K562 (cell line): Measurements from ENCODE around the gene ATXN7. TPM values are rescaled to one million over a fixed set of nuclear protein-coding genes. Genes with fewer than 3 reads are reported as not detected.

ENCODE experiments used
- ATAC-seq: fragments of 200-7000 bp; cut with Tn5 transposase; 3 replicates; pipeline ENCODE4 v1.9.1; 2020; ENCODE audit warnings: moderate library complexity
- BruUV-seq: library from RNA; stranded (reverse); fragments of 400-500 nt; replicated peaks from 2 replicates; lab custom pipeline; 2021; lab: Mats Ljungman, UMichigan
- CTCF ChIA-PET: fragments of 300-600 bp; formaldehyde crosslinking; extraction: SDS; loops from one replicate; lab custom pipeline; 2021; ENCODE audit warnings: low intra/inter-chr PET ratio; lab: Yijun Ruan, JAX
- POLR2A ChIA-PET: fragments of 300-600, 350-650 bp; sonication (Branson Sonifier 250); formaldehyde crosslinking; extraction: SDS; loops from one replicate; lab custom pipeline; 2021; ENCODE audit warnings: antibody characterized with exemption, inconsistent platforms; lab: Yijun Ruan, JAX
- DNase-seq, 4 experiments: peaks; one replicate each; pipeline versions ENCODE4 v3.0.0 to v3.0.0-alpha.2; 2011 to 2018; ENCODE audit warnings: low spot score in 3 of 4, mixed read lengths in 3 of 4; ENCODE audit errors: extremely low read depth in 1 of 4
- FAIRE-seq: peaks from 2 replicates; lab custom pipeline; 2011; peaks lifted over from hg19 to GRCh38; lab: Jason Lieb, UNC
- H2AFZ ChIP-seq: 2 replicates; pipeline ENCODE4 v1.6.0; 2011; ENCODE audit warnings: low read depth, low read length, control low read depth, inconsistent platforms
- H3K27ac ChIP-seq: fragments of 200-600 bp; 3 replicates; pipeline ENCODE4 v1.8.0; 2011; ENCODE audit warnings: low read depth, mild to moderate bottlenecking, control low read depth, inconsistent platforms, low read length, moderate library complexity, mixed read lengths; ENCODE audit errors: extremely low read depth
- H3K27me3 ChIP-seq, 2 experiments: fragments of 300-600 bp in 1 of 2; 2 replicates in 1 of 2; 3 replicates in 1 of 2; pipeline versions ENCODE4 v1.6.0 to v1.8.0; 2011; ENCODE audit warnings: inconsistent platforms in 2 of 2, low read length in 2 of 2, mild to moderate bottlenecking in 1 of 2, mixed read lengths in 1 of 2, moderate library complexity in 1 of 2; ENCODE audit not compliant: control insufficient read depth in 2 of 2, insufficient read depth in 2 of 2
- H3K36me3 ChIP-seq: fragments of 300-600 bp; 3 replicates; pipeline ENCODE4 v1.8.0; 2011; ENCODE audit warnings: mild to moderate bottlenecking, low read length, inconsistent platforms; ENCODE audit not compliant: control insufficient read depth, insufficient read depth
- H3K4me1 ChIP-seq, 2 experiments: fragments of 200-600 bp in 1 of 2; replicated peaks in 1 of 2; 2 replicates in 1 of 2; 3 replicates in 1 of 2; pipeline versions ENCODE4 v1.5.1 to v1.8.0; 2011; ENCODE audit warnings: inconsistent platforms in 2 of 2, low read length in 2 of 2, mild to moderate bottlenecking in 1 of 2, mixed read lengths in 1 of 2, moderate library complexity in 1 of 2; ENCODE audit not compliant: control insufficient read depth in 2 of 2, insufficient read depth in 2 of 2
- H3K4me2 ChIP-seq: 2 replicates; pipeline ENCODE4 v1.6.1; 2011; ENCODE audit warnings: low read length, control low read depth, inconsistent platforms, mixed read lengths; ENCODE audit not compliant: insufficient read depth
- H3K4me3 ChIP-seq: fragments of 200-600 bp; sonication (generic), shearing (Covaris generic); 2 replicates; pipeline ENCODE4 v1.5.1; 2016; ENCODE audit warnings: control low read depth, inconsistent platforms
- H3K79me2 ChIP-seq: fragments of 200-600 bp; 3 replicates; pipeline ENCODE4 v1.8.0; 2011; ENCODE audit warnings: low read length, inconsistent platforms; ENCODE audit not compliant: control insufficient read depth, insufficient read depth
- H3K9ac ChIP-seq, 2 experiments: 2 replicates each; pipeline versions ENCODE4 v1.6.0 to v1.6.1; 2011; ENCODE audit warnings: low read depth in 2 of 2, low read length in 2 of 2, control low read depth in 1 of 2, inconsistent platforms in 1 of 2, mild to moderate bottlenecking in 1 of 2, mixed read lengths in 1 of 2; ENCODE audit not compliant: insufficient read depth in 1 of 2
- H3K9me1 ChIP-seq: one replicate; pipeline ENCODE4 v1.6.0; 2011; ENCODE audit warnings: inconsistent platforms, mild to moderate bottlenecking, low read length, moderate library complexity; ENCODE audit not compliant: control insufficient read depth, insufficient read depth
- H3K9me3 ChIP-seq: replicated peaks from 2 replicates; pipeline ENCODE4 v1.5.1; 2011; ENCODE audit warnings: low read depth, low read length, inconsistent platforms; ENCODE audit not compliant: control insufficient read depth, insufficient read depth
- H4K20me1 ChIP-seq: replicated peaks from 2 replicates; pipeline ENCODE4 v1.6.1; 2011; ENCODE audit warnings: low read length, inconsistent platforms, mixed read lengths; ENCODE audit not compliant: control insufficient read depth, insufficient read depth
- ATF4 ChIP-seq: fragments of 450-650 bp; formaldehyde crosslinking; IDR thresholded peaks from 2 replicates; pipeline ENCODE4 v1.4.0; 2022; ENCODE audit warnings: mild to moderate bottlenecking, moderate library complexity
- ZBTB11 ChIP-seq, 3 experiments: fragments of 200-800 bp in 1 of 3; fragments of 250-450 bp in 1 of 3; fragments of 450-650 bp in 1 of 3; sonication (Bioruptor Pico) in 1 of 3; sonication (Bioruptor generic) in 1 of 3; formaldehyde crosslinking in 1 of 3; IDR thresholded peaks; 2 replicates each; pipeline versions ENCODE4 v1.6.1 to v1.8.0; 2016 to 2022; ENCODE audit warnings: mild to moderate bottlenecking in 2 of 3, missing genetic modification characterization in 2 of 3, missing compliant biosample characterization in 1 of 3, moderate library complexity in 1 of 3
- WGBS: fragments of 100-300 bp; shearing (Covaris generic); methylation state at CpG from one replicate; pipeline ENCODE4 v1.1.6; 2016; ENCODE audit warnings: low coverage, mixed read lengths; ENCODE audit not compliant: insufficient coverage; ENCODE audit errors: missing lambda C conversion rate; 5-methylcytosine and 5-hydroxymethylcytosine counted together
- in situ Hi-C: fragments of 300-500 bp; cut with MboI; formaldehyde crosslinking; loops from 4 replicates; pipeline ENCODE4 v1.15.0; 2018; ENCODE audit warnings: inconsistent platforms, mixed read lengths
- intact Hi-C: fragments of 100-400 bp; cut with micrococcal nuclease; formaldehyde crosslinking; loops from 2 replicates; pipeline ENCODE4 v1.14.2; 2022
- polyA plus RNA-seq, 8 experiments: library from polyadenylated mRNA; depleted of rRNA in 4 of 8; stranded (reverse) in 5 of 8; unstranded in 3 of 8; fragments of >200 nt; fragmentation: Nextera tagmentation in 2 of 8; fragmentation: Illumina TruSeq in 1 of 8; extraction: Ambion mirVana in 2 of 8; extraction: Trizol in 1 of 8; gene quantifications; 2 replicates each; pipeline versions ENCODE4 v1.2.1 to v1.2.3, GENCODE V29; 2011 to 2014; ENCODE audit warnings: inconsistent platforms in 1 of 8, missing spikeins in 1 of 8
- total RNA-seq, 7 experiments: library from RNA; depleted of rRNA in 6 of 7; stranded (reverse); fragments of >200 nt in 6 of 7; fragmentation: Illumina TruSeq in 2 of 7; extraction: Trizol in 2 of 7; gene quantifications; 2 replicates each; pipeline versions ENCODE4 v1.2.1 to v1.2.3, GENCODE V29; 2011 to 2021; ENCODE audit warnings: low replicate concordance in 1 of 7

Gene ATXN7
- total and polyA plus RNA-seq, 9 of the 15 experiments (the other 6 are each of a cell fraction or from before 2014, with no cell fraction given), result 0.41 to 9.2 (median 6.7) TPM

- ATAC-seq, result no peak
- 8% methylated on average over 3 of the region's 3 CpGs for WGBS
- POLR2A ChIA-PET, result no interaction called here
- peak; percentile 57 for FAIRE-seq
- intact Hi-C loops (loop anchor here (5.0 to 10.0 kb wide), 3 partner anchors 47 to 152 kb away; partner anchors contain the start of gene SCAANT1), in situ Hi-C loops (no loop called here)
- H3K36me3 ChIP-seq, result peaks cover 11% of the 10 kb centered on the region; the same call in 2 of the 3 replicates
- peaks cover 4% of the 10 kb centered on the region in 2 experiments; a peak in 4 of 5 replicates for H3K4me1 ChIP-seq
- peak overlapping the region; percentile 88 for H3K27ac ChIP-seq
- H2AFZ ChIP-seq, result peak overlapping the region; percentile 84
- peak overlapping the region; percentile 85 to 94; a peak in 3 of 4 replicates for H3K9ac ChIP-seq
- DNase-seq, result no peak
- peaks cover 87% of the 10 kb centered on the region for H3K79me2 ChIP-seq
- CTCF ChIA-PET, result no interaction called here
- H4K20me1 ChIP-seq, result no peaks in the 10 kb centered on the region
- BruUV-seq, result TSS peak; percentile 62
- H3K4me2 ChIP-seq, result peak overlapping the region; percentile 70
- H3K27me3 ChIP-seq, result no peaks in the 10 kb centered on the region
- H3K9me3 ChIP-seq, result no peaks in the 10 kb centered on the region
- peak overlapping the region; percentile 73 for H3K4me3 ChIP-seq
- H3K9me1 ChIP-seq, result no peaks in the 10 kb centered on the region
- no peak for TF ChIP-seq ATF4 (CRISPR knock-in tag)
- peak in 1 of 3 experiments; percentile 54; a peak in 2 of 6 replicates for TF ChIP-seq ZBTB11 (CRISPR knock-in tag; IDR thresholded peaks at IDR 0.05)
Measured at GRCh38 chr3:63864965-63865327, 1.3 kb downstream of the ATXN7 start.
